Thyroid gland (tissue), 4 donors: Measurements from ENCODE around the gene NKX2-4. TPM values are rescaled to one million over a fixed set of nuclear protein-coding genes. Genes with fewer than 3 reads are reported as not detected.

ENCODE experiments used
- DNase-seq, 2 donors: peaks; one replicate each; pipeline ENCODE4 v3.0.0-alpha.2; 2019
- H3K27ac ChIP-seq, 3 donors: fragments of 200-600 bp; sonication (generic); 1 replicate in 2 of 3; 2 replicates in 1 of 3; pipeline ENCODE4 v1.5.1; 2016 to 2019; ENCODE audit warnings: mild to moderate bottlenecking in 1 of 3, moderate library complexity in 1 of 3
- H3K27me3 ChIP-seq: fragments of 200-600 bp; sonication (generic); one replicate; pipeline ENCODE4 v1.5.1; 2019
- H3K36me3 ChIP-seq, 2 donors: fragments of 200-600 bp; sonication (generic); one replicate each; pipeline ENCODE4 v1.5.1; 2016 to 2019
- H3K4me1 ChIP-seq, 2 donors: fragments of 200-600 bp; sonication (generic); one replicate each; pipeline ENCODE4 v1.5.1; 2017 to 2019
- H3K4me3 ChIP-seq, 3 donors: fragments of 200-600 bp; sonication (generic); replicated peaks in 1 of 3; 1 replicate in 2 of 3; 2 replicates in 1 of 3; pipeline ENCODE4 v1.5.1; 2016; ENCODE audit warnings: mild to moderate bottlenecking in 1 of 3
- H3K9me3 ChIP-seq: fragments of 200-600 bp; sonication (generic); one replicate; pipeline ENCODE4 v1.5.1; 2017
- POLR2A ChIP-seq, 2 donors: fragments of 450-650 bp; IDR thresholded peaks; one replicate each; pipeline ENCODE4 v1.6.1; 2017; ENCODE audit warnings: antibody characterized with exemption in 2 of 2, mild to moderate bottlenecking in 2 of 2, moderate library complexity in 1 of 2
- WGBS, 2 donors: methylation state at CpG; one replicate each; pipeline ENCODE4 v1.1.5; 2017; 5-methylcytosine and 5-hydroxymethylcytosine counted together
- intact Hi-C: fragments of 100-400 bp; cut with DNase I; formaldehyde crosslinking; loops from one replicate; pipeline ENCODE4 v1.15.1; 2023
- total RNA-seq, 4 donors: library from RNA; depleted of rRNA; stranded (reverse); fragments of >200 nt; gene quantifications; one replicate each; pipeline ENCODE4 v1.2.3, GENCODE V29; 2016
- TF ChIP-seq, protein P1 (sequence below), 6 experiments: fragments of 200-600 bp in 3 of 6; fragments of 450-650 bp in 3 of 6; sonication (generic) in 3 of 6; IDR thresholded peaks; one replicate each; pipeline ENCODE4 v1.5.1; 2016 to 2019; ENCODE audit warnings: antibody characterized with exemption in 6 of 6, mild to moderate bottlenecking in 2 of 6, inconsistent platforms in 1 of 6, moderate library complexity in 1 of 6

Gene NKX2-4
- total RNA-seq, 4 donors from 2014 or later = 0.11 TPM; not detected in 3

DNA sequence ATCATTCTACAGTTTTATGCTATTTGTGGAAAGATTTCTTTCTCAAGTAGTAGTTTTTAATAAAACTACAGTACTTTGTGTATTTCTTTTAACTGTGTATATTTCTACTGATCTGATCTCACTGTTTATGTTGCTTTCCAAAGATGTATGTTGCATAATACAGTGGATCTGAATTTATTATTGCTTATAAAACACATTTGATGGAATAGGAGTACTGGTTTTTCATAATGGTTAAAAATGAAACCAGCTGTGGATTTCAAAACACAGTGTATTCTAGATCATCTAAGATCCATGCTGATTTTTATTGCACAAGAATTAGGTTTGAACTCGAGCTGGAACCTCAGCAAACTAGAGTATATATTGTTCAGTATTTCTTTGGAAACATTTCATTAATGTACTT lies 8.0 kb downstream of the NKX2-4 start:
- no peak for TF ChIP-seq POLR2A (IDR thresholded peaks at IDR 0.05)
- TF ChIP-seq, protein P1, sequence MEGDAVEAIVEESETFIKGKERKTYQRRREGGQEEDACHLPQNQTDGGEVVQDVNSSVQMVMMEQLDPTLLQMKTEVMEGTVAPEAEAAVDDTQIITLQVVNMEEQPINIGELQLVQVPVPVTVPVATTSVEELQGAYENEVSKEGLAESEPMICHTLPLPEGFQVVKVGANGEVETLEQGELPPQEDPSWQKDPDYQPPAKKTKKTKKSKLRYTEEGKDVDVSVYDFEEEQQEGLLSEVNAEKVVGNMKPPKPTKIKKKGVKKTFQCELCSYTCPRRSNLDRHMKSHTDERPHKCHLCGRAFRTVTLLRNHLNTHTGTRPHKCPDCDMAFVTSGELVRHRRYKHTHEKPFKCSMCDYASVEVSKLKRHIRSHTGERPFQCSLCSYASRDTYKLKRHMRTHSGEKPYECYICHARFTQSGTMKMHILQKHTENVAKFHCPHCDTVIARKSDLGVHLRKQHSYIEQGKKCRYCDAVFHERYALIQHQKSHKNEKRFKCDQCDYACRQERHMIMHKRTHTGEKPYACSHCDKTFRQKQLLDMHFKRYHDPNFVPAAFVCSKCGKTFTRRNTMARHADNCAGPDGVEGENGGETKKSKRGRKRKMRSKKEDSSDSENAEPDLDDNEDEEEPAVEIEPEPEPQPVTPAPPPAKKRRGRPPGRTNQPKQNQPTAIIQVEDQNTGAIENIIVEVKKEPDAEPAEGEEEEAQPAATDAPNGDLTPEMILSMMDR (IDR thresholded peaks at IDR 0.05) = no peak
- DNase-seq = no peak
- H3K4me1 ChIP-seq = no peaks in the 10 kb centered on the region
- 0 to 1% methylated on average over 1 of the region's 1 CpG for WGBS, 2 donors
- peaks cover 12 to 16% of the 10 kb centered on the region in 2 donors for H3K36me3 ChIP-seq
- H3K27ac ChIP-seq = no peak overlapping the region
- H3K4me3 ChIP-seq = no peak overlapping the region
- no peaks in the 10 kb centered on the region for H3K9me3 ChIP-seq
- peaks cover 29% of the 10 kb centered on the region for H3K27me3 ChIP-seq
- intact Hi-C loops = no loop called here

DNA sequence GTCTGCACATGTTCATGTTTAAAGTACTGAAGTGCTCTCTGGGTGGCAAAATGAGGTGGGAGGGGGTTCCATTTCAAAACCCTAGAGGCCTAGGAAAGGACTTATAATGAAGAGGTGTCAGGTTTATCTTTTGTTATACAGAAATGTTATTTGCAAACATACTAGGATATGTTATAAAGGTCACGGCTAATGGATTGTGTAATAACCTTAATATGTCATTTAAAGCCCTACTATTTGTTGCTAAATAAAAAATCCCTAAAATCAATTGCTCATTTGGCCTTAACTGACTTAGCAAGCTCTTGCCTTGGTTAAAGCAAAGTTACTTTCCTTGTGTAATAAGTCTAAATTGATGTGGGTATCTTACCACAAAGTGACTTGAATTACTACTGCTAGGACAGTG lies 8.8 kb downstream of the NKX2-4 start:
- Histone ChIP-seq H3K36me3 (peaks cover 12 to 23% of the 10 kb centered on the region in 2 donors), H3K9me3 (no peaks in the 10 kb centered on the region), H3K4me3 (no peak overlapping the region), H3K27me3 (peaks cover 21% of the 10 kb centered on the region), H3K27ac (no peak overlapping the region), H3K4me1 (no peaks in the 10 kb centered on the region)
- intact Hi-C loops = no loop called here
- no peak for DNase-seq
- TF ChIP-seq POLR2A (IDR thresholded peaks at IDR 0.05) = no peak
- TF ChIP-seq, protein P1 (IDR thresholded peaks at IDR 0.05) = no peak
- whole genome bisulfite sequencing, 2 donors = 95 to 98% methylated on average over 1 of the region's 1 CpG

DNA sequence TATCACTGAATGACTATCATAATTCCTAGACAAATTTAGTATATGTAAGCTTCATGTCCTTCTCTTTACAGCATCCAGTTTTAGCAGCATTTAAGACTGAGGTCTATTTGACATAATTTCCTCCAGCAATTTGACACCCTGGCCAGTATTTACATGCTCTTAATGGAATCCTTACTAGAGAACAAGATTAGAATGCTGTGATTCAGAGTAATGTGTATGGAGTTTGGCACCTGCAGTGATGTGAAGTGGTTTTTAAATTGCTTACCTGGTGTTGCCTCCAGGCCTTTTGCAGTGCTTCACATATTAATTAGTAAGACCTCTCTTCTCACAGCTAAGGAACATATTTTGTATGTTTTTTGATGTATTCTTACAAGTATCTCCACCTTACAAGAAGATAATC lies 9.8 kb downstream of the NKX2-4 start:
- H3K36me3 ChIP-seq = peaks cover 16 to 27% of the 10 kb centered on the region in 2 donors

DNA sequence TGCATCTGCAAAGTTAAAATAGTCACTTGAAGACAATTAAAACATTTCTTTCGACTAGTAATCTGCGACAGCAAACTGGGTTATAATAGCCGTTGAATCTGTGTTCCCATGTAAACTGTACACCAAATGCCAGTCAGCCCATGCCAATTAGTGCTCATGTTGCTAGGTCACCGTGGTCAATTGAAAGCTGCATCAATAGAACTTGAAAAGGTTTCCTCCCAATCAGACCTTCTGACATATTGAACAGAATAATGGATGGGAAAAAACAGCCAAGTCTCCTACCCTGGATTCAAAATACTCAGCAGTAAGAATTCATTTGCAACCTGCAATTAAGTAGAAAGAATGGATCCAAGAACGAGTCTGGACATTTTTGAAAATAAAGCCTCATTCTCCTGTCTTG lies 11.2 kb downstream of the NKX2-4 start:
- intact Hi-C loops = no loop called here
- no peak for DNase-seq
- Histone ChIP-seq H3K4me1 (no peaks in the 10 kb centered on the region), H3K36me3 (peaks cover 22 to 34% of the 10 kb centered on the region in 2 donors), H3K9me3 (no peaks in the 10 kb centered on the region), H3K27ac (no peak overlapping the region), H3K27me3 (no peaks in the 10 kb centered on the region), H3K4me3 (no peak overlapping the region)
- no peak for TF ChIP-seq POLR2A (IDR thresholded peaks at IDR 0.05)
- TF ChIP-seq, protein P1 (IDR thresholded peaks at IDR 0.05) = no peak
- 95 to 98% methylated on average over 5 of the region's 5 CpGs for WGBS, 2 donors

More for the DNA sequence above, 9.8 kb downstream of the NKX2-4 start:
- H3K4me1 ChIP-seq = no peaks in the 10 kb centered on the region
- no peak for DNase-seq
- no peak overlapping the region for H3K4me3 ChIP-seq
- H3K9me3 ChIP-seq = no peaks in the 10 kb centered on the region
- intact Hi-C loops = no loop called here
- TF ChIP-seq, protein P1 (IDR thresholded peaks at IDR 0.05) = no peak
- no peak for TF ChIP-seq POLR2A (IDR thresholded peaks at IDR 0.05)
- H3K27ac ChIP-seq = no peak overlapping the region
- peaks cover 10% of the 10 kb centered on the region for H3K27me3 ChIP-seq

DNA sequence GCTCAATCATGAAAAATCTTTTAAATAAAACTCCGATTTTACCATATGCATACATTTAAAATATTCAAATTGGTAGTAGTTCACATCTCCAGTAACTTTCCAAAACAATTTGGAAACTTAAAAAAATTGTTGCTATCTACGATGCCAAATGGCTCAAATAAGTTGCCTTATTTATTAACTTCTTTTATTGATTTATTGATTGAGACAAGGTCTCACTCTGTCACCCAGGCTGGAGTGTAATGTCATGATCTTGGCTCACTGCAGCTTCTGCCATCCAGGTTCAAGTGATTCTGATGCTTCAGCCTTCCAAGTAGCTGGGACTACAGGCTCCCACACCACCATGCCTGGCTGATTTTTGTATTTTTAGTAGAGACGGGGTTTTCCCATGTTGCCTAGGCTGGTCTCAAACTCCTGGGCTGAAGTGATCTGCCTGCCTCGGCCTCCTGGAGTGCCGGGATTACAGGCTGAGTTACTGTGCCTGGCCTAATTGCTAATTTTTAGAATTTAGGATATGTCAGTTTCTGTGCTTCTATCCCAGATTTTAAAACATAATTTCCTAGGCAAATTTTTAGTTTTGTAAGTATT lies 12.9 kb downstream of the NKX2-4 start:
- TF ChIP-seq, protein P1 (IDR thresholded peaks at IDR 0.05) = no peak
- no peak for TF ChIP-seq POLR2A (IDR thresholded peaks at IDR 0.05)
- H3K9me3 ChIP-seq = no peaks in the 10 kb centered on the region
- WGBS, 2 donors = 49 to 62% methylated on average over 5 of the region's 5 CpGs
- H3K4me1 ChIP-seq = no peaks in the 10 kb centered on the region
- H3K4me3 ChIP-seq = no peak overlapping the region
- peak; percentile 64 to 66 for DNase-seq
- intact Hi-C loops = no loop called here
- H3K27ac ChIP-seq = no peak overlapping the region
- H3K27me3 ChIP-seq = no peaks in the 10 kb centered on the region
- peaks cover 21 to 39% of the 10 kb centered on the region in 2 donors for H3K36me3 ChIP-seq
